Ovary (tissue), 3 donors: ENCODE results near the gene FAM13A.

Experiments used
- POLR2A ChIP-seq: fragments of 450-650 bp; IDR thresholded peaks from one replicate; pipeline ENCODE4 v1.6.1; 2017; ENCODE audit warnings: antibody characterized with exemption, mild to moderate bottlenecking, moderate library complexity
- TF ChIP-seq, protein P1 (sequence below), 3 donors: fragments of 450-650 bp in 2 of 3; fragments of 200-600 bp in 1 of 3; IDR thresholded peaks; one replicate each; pipeline versions ENCODE4 v1.5.1 to v1.8.0; 2016 to 2022; ENCODE audit warnings: antibody characterized with exemption in 3 of 3, mild to moderate bottlenecking in 1 of 3
- donor health status: DM: no; HTN: no; CAD: no.

DNA sequence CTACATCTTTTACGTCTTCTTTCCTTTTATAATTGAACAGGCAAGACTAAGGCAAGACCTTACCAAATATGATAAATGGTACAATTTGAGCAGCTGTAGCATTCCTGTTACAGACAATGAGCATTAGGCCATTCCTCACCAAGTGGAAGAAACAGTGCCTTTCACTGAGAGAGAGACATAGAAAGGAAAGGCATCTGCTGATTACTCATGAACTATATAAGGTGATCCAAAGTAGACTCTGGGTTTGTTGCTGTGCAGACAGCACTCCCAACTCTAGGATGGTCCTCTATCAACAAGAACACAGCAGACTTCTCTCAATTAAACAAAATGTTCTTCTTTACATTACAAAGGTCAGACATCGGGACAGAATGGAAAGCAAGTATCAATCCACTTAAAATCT, 91.9 kb downstream of the FAM13A start:
- no peak for TF ChIP-seq POLR2A
- TF ChIP-seq, protein P1, sequence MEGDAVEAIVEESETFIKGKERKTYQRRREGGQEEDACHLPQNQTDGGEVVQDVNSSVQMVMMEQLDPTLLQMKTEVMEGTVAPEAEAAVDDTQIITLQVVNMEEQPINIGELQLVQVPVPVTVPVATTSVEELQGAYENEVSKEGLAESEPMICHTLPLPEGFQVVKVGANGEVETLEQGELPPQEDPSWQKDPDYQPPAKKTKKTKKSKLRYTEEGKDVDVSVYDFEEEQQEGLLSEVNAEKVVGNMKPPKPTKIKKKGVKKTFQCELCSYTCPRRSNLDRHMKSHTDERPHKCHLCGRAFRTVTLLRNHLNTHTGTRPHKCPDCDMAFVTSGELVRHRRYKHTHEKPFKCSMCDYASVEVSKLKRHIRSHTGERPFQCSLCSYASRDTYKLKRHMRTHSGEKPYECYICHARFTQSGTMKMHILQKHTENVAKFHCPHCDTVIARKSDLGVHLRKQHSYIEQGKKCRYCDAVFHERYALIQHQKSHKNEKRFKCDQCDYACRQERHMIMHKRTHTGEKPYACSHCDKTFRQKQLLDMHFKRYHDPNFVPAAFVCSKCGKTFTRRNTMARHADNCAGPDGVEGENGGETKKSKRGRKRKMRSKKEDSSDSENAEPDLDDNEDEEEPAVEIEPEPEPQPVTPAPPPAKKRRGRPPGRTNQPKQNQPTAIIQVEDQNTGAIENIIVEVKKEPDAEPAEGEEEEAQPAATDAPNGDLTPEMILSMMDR (IDR thresholded peaks at IDR 0.05) = no peak
